Cardiac ventricle fibroblast (primary cell): ENCODE data around the gene ACTRT2. TPM values are rescaled to one million over a fixed set of nuclear protein-coding genes. Genes with fewer than 3 reads are reported as not detected.

Experiments
- total RNA-seq: library from RNA; depleted of rRNA; stranded (reverse); fragments of >200 nt; gene quantifications from 2 replicates; pipeline ENCODE4 v1.2.3, GENCODE V29; 2015

The ACTRT2 gene
- not detected in 2 replicates for total RNA-seq

DNA sequence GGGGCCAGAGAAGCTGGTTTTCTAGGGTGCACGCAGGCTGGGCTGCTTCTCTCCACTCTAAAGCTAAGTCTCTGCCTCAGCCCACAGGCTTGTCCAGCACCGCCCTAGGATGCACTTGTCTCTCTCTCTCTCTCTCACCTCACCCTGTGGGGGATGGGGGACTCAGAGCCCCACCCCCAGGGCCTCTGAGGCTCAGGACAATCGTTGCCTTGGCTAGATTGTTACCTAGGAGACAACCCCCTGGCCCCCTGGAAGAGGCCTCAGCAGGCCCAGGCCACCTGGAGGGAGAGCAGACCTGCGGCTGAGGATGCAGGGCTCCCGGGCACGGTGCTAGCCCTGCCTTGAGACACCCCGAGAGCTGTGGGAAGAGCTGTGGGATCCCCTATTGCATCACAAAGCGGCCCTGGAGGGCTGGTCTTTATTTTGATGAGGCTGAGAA lies at the start of gene ACTRT2:
Gene ACTRT2 (plus strand): TSS at position 235 of the 439 bp plus-strand sequence. CDS start 220 bp downstream, outside the sequence.

DNA sequence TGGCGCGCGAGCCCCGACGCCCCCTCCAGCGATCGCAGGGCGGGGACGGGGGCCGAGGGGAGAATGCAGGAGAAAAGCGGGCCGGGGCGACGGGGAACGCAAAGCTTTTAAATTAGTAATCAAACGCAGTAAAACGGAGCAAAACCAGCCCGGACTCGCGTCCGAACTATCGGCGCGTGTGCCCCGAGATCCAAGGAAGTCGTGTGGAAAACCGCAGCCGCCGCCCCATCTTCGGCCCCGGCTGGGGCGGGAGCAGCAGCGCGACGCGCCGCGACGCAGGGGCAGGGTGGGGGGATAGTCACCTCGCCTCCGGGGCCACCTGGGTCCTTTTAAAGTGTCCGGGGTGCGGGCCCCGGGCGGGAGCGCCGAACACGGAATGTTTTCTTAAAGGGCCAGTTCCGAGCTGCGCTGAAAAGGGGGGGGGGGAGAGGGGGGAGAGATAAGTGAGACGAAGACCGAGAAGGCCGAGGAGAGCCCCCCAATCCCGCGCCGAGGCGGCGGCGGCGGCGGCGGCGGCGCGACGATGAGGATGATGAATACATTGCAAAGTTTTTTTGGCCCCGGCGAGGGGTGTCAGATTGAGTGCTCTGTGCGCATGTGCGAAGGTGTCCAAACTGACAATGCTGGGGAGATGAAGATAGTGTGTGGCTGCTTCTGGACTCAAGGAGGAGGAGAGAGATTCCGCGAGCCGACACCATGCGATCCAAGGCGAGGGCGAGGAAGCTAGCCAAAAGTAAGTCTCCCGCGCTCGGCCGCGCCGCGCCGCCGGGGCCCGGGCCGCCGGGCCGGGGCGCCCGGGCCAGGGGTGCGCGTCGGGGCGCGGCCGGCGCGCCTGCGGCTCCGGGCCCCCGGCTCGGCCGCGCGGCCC lies 47.5 kb downstream of the ACTRT2 start, which contains the start of gene PRDM16:
Gene PRDM16 (plus strand): TSS at position 640 of the 868 bp plus-strand sequence. CDS start 57 bp downstream, at position 697.

Other genes starting within 250 kb of the ACTRT2 start
- 0.15 and 0.37 TPM in 2 replicates for gene TTC34, start 219.8 kb upstream of the ACTRT2 start, total RNA-seq
- 2.2 and 4.2 TPM in 2 replicates for gene PRDM16, start 47.7 kb downstream of the ACTRT2 start, total RNA-seq